ENCODE results near the gene RPUSD4. TPM values are rescaled to one million over a fixed set of nuclear protein-coding genes. Genes with fewer than 3 reads are reported as not detected.

The RPUSD4 gene
- total and polyA plus RNA-seq, 9 of the 15 experiments (the other 6 are each of a cell fraction or from before 2014, with no cell fraction given), result 27.4 to 56.2 (median 44.6) TPM

GRCh38 chr11:126211236-126212088 is at the start of gene RPUSD4, which contains the start of gene FAM118B (continued):
- TF ChIP-seq PBX2 (CRISPR knock-in tag; IDR thresholded peaks at IDR 0.05; ENCODE audit: low read depth), result no peak
- TF ChIP-seq PBX2 (tag; conservative IDR thresholded peaks at IDR 0.05; ENCODE audit: low read depth), result no peak
- TF ChIP-seq ZNF134 (CRISPR knock-in tag; conservative IDR thresholded peaks at IDR 0.05), result no peak
- no peak for TF ChIP-seq ZBTB11 (CRISPR knock-in tag; IDR thresholded peaks at IDR 0.05)
- TF ChIP-seq SRSF9 (IDR thresholded peaks at IDR 0.05; ENCODE audit: borderline replicate concordance, low read depth, low read length), result no peak
- TF ChIP-seq NR2F6 (CRISPR knock-in tag; IDR thresholded peaks at IDR 0.05), result no peak
- TF ChIP-seq MTA2 (IDR thresholded peaks at IDR 0.05; ENCODE audit: low read depth), result no peak
- no peak for TF ChIP-seq BCL6 (CRISPR knock-in tag; IDR thresholded peaks at IDR 0.05)
- peak; percentile 79 for TF ChIP-seq POLR2B (IDR thresholded peaks at IDR 0.05; ENCODE audit: low read depth, partially characterized antibody)
- TF ChIP-seq CBX2 (IDR thresholded peaks at IDR 0.05; ENCODE audit: insufficient read depth, low read length, poor library complexity, severe bottlenecking), result no peak
- TF ChIP-seq SMAD4 (CRISPR knock-in tag; conservative IDR thresholded peaks at IDR 0.05), result no peak; the same call in 1 of the 2 replicates
- TF ChIP-seq ZBED1 (IDR thresholded peaks at IDR 0.05), result no peak
- no peak for TF ChIP-seq MEF2A (IDR thresholded peaks at IDR 0.05; ENCODE audit: control insufficient read depth, low read depth, low read length)
- no peak; the same call in 1 of the 2 replicates for TF ChIP-seq ZKSCAN1 (IDR thresholded peaks at IDR 0.05; ENCODE audit: low read depth, low read length)
- TF ChIP-seq ZNF780A (CRISPR knock-in tag; IDR thresholded peaks at IDR 0.05), result no peak
- TF ChIP-seq ILK (tag; IDR thresholded peaks at IDR 0.05; ENCODE audit: borderline replicate concordance, low read depth), result no peak
- TF ChIP-seq FOXJ3 (CRISPR knock-in tag; IDR thresholded peaks at IDR 0.05), result no peak
- TF ChIP-seq CC2D1A (IDR thresholded peaks at IDR 0.05), result no peak
- no peak for TF ChIP-seq ZNF217 (CRISPR knock-in tag; IDR thresholded peaks at IDR 0.05)
- no peak for TF ChIP-seq ARID2 (IDR thresholded peaks at IDR 0.05)
- TF ChIP-seq MCM7 (IDR thresholded peaks at IDR 0.05), result no peak
- no peak for TF ChIP-seq ZNF444 (CRISPR knock-in tag; IDR thresholded peaks at IDR 0.05)
- no peak for TF ChIP-seq ZNF324 (CRISPR knock-in tag; IDR thresholded peaks at IDR 0.05)

Data from K562 (cell line).